DMS 273 (cell line): Measurements from ENCODE around the gene USP7.

ENCODE experiments used
- DNase-seq: peaks from one replicate; lab custom pipeline; 2025; ENCODE audit not compliant: unreplicated experiment; lab: John Stamatoyannopoulos, UW

USP7 gene

DNA sequence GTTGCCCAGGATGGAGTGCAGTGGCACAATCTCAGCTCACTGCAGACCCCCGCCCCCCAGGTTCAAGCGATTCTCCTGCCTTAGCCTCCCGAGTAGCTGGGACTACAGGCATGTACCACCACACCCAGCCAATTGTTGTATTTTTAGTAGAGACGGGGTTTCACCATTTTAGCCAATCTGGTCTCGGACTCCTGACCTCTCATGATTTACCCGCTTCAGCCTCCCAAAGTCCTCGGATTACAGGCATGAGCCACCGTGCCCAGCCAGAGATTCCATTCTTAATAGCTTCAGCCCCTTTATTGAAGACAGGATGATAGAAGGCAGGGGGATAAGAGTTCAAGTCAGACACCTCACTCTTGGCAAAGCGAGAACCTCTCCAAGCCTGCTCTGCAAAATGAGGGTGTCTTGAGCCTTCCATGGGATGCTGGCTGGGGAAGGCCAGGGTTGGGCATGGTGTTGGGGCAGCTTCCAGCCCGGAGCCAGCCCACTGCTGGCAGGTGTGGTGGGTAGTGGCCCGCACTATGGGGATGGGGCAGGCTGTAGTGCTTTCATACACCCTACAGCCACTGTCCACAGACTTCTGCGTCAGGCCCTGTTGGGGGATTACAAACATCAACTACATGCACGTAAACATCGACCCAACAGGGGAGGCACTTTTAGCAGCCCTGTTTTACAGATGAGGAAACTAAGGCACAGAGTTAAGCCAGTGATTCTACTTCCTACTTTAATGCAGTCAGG lies 98.4 kb downstream of the USP7 start:
- no peak for DNase-seq

DNA sequence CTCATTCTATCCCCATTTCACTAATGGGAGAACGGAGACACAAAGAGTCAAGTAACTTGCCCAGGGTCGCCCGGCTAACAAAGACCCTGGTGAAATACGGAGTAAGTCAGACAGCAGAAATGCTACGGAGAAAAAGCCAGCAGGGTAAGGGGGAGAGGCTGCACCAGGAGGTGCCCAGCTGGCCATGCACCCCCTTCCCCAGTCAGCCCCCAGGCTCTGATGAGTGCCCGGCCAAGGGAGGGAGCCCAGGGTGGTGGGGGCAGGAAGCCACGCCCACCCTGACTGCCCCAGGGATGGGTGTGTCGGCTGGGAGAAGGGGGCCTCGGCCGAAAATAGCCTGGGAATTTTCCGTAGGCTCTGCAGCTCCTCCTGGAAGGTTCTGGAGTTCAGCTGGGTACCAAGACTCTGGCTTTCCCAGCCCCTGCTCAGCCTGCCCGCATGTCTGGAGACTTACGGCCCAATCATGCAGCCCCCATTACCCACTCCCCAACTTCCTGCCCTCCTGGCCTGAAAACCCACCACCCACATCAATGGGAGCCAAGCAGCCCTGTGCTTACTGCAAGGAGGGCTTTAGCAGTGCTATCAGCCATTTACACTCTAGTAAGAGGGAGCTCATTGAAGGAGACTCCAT lies 99.1 kb downstream of the USP7 start:
- no peak for DNase-seq

DNA sequence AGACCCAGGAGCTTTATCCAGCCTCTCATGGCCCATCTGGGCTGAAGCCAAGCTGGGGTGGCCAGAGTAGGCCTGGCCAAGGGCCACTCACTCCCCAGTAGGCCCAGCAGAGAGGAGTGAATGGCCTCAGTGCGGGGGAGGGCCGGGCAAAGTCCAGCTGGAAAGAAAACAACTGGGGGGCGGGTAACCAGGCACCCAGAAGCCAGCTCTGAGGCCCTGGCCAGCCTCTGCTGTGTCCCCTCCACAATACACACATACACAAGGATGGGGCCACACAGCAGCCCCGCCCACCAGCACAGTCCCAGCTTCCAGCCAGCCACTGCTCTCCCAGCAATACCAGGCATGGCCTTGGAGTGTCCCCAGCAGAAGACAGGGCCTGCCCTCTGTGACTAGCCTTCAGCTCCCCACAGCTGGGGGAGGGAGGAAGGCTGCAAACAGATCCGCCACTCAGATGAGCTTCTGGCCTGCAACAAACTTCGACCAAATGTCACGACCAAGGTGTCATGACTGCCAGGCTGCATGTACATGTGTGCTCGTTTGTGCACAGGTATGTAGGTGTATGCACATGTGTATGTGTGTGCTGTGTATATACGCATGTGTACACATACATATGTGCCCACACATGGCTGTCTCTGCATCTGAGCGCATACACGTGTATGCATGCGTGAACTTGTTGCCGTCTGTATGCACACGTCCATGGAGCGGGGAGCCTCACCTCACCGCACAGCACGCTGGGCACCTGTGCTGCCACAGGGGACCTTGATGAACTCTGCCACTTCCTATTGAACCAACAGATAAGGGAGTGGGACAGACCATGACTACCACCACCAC lies 99.9 kb downstream of the USP7 start:
- peak; percentile 49 for DNase-seq

DNA sequence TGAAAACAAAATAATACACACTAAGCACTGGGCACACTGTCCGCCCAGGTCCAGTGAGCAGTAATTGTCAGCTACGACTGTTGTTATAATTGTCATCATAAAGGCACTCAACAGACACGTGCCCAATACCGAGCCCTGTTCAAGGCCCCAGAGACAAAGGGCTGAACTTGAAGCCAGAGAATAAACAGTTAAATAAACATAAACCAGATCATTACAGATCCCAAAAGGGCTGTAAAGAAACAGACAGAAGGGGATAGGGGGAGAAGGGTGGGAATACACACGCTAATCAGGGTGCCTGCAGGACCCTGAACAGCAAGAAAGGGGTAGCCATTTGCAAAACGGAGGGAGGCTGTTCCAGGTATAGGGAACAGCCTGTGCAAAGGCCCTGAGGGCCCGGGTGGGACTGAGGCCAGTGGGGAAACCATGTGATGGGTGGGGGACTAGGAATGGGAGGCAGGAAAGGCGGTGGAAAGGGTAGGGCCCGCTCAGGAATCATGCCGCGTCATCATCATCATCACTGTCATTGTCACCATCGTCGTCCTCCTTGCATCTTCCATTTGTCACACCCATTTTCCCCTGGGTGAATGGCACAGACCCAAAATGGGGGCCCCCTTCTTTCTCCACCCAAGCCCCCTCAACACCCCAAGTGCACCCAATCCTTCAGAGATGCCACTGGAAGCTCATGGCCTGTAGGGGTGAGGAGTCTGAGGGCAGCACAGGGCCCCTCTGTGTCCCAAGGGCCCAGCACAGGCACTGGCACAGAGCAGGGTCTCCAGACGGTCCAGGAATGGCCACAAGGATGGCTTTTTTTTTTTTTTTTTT lies 101.2 kb downstream of the USP7 start:
- no peak for DNase-seq

DNA sequence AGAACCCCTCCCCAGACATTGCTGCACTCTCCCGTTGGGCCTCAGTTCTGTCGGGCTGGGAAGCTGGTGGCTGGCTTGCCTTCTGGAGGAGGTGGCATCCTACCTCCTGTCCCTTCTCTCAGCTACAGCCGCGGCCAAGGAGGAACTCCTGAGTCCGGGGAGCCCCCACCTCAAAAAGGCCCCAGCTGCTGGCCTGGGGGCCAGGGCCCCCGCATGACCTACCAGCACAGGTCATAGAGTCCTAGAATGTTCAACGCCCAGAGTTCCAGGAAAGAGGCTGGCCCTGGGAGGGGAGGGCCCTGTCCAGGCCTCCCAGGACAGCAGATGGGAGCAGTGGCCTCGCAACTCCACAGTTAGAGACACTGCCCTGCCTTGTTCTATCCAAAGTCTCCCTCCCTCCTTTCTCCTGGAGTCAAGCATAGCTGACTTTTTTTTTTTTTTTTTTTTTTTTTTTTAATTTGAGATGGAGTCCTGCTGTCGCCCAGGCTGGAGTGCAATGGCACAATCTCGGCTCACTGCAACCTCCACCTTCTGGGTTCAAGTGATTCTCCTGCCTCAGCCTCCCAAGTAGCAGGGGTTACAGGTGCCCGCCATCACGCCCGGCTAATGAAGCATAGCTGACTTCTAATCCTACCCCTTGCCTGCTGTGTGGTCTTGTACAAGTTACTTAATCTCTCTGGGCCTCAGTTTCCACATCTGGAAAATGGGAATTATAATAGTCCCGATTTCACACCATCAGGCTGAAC lies 102.0 kb downstream of the USP7 start:
- DNase-seq = peak; percentile 55

DNA sequence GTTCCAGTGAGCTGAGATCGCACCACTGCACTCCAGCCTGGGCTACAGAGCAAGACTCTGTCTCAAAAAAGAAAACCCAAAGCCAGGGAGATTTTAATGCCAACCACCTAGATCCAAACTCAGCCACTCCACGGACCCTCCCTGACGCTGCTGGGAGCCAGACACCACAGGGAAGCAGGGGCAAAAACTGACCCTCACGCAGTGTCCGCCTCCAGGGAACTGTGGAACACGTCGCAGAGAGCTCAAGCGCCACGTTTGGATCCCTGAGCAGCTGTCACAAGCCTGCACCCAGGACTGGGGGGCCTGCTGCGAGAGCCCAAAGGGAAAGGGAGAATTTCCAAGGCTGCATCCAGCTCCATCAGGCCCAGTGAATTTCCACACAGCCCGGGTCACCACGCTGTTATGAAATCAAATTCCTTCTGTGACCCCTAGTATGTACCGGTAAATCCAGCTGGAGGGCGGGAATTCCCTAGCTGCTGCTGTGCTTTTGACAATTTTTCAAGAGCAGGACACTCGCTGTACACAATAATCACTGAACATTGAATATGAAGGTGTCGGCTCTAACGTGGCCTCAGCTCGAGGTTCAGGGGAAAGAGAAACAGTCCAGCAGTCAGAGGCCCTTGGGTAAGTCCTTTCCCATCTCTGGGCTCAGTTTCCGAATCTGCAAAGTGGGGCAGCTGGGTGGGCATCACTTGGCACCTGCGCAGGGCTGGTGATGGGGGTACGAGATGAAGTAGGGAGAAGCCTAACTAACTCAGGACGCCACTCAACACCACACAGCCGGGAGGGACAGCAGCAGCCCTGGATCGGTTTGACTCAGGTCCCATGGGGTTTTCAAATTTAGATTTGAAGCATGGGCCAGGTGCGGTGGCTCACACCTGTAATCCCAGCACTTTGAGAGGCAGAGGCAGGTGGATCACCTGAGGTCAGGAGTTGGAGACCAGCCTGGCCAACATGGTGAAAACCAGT lies 103.5 kb downstream of the USP7 start:
- no peak for DNase-seq

DNA sequence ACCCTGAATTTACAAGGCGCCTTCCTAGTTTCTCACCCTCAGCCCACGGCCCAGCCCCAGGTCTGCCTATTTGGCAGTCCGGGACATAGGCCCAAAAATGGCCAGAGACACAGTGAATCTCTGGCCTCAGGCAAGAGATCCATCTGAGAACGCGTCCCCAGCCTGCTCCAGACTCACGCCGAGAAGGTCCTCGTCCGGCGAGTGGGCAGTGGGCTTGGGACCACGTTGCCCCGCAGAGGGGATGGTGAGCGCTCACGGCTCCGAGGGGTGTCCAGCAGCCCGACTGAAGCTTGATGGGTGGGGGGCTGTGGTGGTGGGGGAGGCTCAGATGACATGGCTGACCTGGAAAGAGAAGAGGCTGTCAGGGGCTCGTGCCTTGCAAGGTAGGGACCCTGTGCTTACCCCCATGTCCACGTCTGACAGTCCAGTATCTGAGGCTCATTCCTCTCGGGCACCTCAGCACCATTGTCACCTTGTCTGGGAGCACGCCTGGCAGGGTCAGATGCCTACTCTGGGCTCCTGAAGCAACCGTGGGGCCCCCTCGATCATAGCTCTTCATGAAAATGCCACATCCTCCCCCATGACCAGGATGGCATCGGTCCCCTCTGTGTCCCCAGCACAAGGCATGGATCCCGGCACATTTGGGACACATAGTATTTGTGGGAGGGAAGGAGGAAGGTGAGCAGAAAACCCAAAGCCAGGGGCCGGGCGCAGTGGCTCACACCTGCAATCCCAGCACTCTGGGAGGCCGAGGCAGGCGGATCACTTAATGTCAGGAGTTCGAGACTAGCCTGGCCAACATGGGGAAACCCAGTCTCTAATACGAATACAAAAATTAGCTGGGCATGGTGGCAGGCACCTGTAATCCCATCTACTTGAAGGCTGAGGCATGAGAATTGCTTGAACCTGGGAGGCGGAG lies 104.5 kb downstream of the USP7 start:
- no peak for DNase-seq

DNA sequence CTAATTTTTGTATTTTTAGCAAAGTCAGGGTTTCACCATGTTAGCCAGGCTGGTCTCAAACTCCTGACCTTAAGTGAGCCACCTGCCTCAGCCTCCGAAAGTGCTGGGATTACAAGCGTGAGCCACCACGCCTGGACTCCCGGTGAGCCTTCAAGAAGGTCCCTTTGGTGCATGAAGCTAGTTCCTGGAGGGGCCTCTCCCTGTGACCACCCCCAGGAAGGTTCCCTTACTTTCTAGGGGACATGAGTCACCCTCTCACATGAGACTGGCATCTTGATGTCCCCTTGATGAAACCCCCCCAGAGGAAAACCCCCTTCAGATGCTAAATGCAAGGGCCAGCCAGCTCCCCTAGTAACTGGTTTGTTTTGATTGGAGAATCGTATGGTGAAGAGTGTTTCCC lies 107.7 kb downstream of the USP7 start:
- no peak for DNase-seq

DNA sequence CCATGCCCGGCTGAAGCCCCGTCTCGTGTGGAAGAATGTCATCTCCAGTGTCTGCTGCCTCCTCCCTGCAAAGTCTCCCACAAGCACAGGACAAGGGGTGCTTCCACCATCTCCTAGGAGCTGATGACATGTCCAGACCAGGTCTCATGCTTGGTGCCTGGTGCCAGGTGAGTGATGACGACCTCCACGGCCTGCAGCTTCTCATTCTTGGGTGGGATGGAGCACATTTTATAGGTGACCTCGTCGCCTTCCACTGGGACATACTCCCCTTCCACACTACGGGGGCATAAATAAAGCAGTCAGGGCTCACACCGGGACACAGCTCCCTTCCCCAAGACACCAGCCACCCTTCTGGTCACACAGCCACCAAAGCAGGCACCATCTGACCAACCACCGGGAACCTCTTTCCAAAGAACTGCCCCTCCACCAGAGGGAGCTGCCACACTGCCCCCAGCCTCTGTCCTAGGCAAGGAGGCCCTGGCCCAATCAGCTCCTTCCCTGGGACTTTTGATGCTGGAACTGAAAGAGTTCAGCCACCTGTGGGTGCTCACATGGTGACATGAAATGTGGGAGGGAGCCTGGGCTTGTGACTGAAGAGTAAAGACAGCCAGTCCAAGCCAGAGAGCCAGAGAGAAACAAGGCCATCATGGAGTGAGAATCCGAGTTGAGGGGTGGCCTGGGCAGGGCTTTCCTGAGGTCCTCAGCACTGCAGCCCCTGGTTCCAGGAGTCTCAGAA lies 108.5 kb downstream of the USP7 start:
- no peak for DNase-seq

DNA sequence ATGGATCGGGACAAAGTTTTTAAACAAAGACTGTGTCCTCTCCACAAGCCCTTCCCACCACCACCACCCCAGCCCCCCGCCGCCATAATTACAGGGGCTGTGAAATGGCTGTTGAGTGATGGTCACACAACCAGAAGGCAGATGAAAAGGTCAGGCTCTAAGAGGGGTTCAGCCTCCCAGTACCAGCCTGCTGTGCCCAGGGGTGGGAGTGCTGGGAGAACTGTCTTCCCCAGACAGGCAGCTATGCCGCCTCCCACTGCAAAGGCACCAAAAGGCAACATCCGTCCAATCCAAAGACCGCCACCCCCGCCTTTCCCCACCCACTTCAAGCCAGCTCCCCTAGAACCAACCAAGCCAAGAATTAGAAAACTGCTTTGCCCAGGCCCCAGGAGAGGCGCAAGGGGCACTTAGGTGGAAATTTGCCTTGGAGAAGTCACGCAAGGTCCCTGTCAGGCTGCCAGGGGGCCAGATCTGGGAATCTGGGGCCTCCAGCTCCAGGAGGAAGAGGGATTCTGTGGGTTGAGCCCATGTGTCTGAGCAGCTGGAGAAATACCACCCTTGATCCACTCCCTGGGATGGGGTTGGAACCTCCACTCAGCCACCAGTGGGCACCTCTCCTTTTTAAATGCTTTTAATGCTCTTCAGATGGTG lies 109.3 kb downstream of the USP7 start:
- no peak for DNase-seq

DNA sequence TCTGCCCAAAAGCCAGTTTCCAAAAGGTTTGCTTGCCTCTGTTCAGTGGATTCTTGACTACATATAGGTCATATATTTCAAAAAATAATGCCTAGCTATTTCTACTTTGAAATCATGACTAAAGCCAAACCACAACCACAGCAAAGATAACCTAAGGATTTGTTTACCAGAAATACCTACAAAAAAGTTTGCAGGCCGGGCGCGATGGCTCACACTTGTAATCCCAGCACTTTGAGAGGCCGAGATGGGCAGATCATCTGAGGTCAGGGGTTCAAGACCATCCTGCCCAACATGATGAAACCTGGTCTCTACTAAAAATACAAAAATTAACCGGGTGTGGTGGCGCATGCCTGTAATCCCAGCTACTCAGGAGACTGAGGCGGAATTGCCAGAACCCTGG lies 110.1 kb downstream of the USP7 start:
- no peak for DNase-seq

DNA sequence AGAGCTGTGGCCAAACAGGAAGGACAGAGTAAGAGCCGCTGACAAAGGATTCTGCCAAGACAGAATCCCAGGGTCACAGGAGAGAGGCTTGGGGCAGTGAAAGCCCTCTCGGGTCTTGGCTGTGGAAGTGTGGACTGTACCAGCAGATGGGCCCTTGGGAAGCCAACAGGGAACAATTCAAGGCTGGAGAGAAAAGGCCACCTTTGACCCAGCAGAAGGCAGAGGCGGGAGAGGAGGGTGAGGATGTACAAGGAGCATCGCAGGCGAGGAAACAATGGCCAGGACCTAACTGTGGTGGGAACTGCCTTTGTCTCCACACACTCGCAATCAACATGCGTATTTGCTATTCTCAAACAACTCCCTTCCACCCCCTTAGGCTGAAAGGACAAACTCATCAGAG lies 110.6 kb downstream of the USP7 start:
- DNase-seq = no peak

DNA sequence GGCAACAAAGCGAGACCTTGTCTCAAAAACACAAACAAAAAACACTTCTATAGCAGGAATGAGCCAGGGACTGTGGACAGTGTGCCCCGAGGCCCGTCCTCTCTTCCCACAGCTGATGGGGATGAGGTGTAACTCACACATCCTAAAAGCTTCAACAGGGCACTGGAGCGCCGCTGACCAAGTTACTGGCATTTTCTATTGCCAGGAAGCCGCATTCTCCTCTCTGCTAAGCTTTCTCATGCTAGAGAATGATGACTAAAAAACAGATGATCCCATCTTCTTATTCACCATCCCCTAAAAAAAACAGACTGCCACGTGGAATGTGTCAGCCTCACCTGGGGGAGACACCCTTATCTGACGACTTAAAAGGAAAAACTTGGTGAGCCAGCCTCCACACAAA lies 111.2 kb downstream of the USP7 start:
- DNase-seq = no peak

DNA sequence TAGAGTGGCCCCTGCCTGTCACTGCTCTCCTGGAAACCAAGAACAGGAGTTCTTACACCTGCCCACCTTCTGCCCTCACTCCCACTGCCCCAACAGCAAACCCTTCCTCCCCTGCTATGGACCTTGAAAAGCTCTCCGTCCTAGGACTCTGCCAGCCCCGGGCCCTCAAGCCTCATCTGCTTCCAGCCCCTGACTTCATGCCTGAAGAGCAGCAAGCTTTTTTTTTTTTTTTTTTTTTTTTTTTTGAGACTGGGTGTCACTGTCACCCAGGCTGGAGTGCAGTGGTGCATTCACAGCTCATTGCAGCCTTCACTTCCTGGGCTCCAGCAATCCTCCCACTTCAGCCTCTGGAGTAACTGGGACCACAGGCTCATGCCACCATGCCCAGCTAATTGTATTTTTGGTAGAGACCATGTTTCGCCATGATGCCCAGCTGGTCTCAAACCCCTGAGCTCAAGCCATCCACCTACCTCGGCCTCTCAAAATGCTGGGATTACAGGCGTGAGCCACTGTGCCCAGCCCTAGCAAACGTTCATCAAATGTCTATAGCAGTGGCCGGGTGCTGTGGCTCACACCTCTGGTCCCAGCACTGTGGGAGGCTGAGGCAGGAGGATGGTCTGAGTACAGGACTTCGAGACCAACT lies 111.8 kb downstream of the USP7 start:
- DNase-seq = no peak

DNA sequence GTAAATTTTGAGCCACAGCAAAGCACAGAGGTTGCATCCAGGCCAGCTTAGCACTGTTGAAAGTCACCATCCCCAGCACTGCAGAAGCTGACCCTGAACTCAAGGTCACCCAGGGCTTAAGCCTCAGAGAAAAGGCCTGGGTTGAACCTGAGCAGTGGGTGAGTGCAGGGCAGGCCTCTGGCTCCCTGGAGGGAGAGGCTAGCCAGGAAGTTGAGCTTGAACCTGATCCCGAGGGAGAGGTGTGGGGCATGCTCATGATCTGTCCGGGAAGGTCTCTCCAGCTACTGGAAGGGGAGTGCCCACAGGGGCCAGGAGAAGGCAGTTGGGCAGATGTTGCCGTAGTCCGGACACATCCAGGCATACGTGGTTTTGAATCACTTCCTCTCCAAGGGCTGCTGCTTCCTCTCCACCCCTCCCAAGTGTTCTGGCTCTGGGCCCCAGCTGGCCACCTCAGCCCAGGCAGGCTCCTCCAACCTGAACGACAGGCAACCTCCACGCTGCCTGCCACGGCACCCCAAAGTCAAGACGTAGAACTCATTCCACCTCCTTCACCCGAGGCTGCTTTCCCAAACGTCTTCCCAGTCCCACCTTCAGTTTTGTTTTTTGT lies 113.3 kb downstream of the USP7 start:
- no peak for DNase-seq

DNA sequence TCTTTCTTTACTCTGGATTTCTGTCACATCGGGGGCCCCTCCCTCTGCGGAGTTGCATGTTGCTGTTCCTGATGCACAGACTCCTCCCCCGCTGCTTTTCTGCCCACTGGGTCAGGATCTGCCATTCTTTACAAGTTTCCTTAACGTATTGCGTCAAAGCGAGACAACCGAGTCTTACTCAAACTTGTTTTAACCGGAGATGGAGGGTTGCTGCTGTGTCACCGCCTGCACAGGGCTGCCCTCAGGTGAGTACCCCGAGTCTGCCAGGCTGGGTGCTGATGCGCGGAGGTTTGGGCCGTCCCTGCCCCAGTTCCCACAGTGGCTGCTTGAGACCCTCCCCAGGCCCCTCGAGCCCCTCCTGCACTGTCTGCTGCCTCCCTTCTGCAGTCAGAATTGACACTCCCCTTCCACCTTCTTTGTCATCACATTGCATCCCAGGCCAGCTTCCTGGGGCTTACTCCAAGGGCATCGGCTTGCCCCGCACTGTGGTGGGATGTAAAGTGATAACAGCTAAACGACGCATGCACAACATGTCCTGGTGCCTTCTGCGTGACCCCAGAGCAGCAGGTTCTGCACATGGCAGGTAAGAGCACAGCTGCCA lies 114.2 kb downstream of the USP7 start:
- no peak for DNase-seq
